Caco-2 (cell line): ENCODE results near the gene AMTN. TPM values are rescaled to one million over a fixed set of nuclear protein-coding genes. Genes with fewer than 3 reads are reported as not detected.

Experiments used
- BruUV-seq: library from RNA; stranded (reverse); fragments of 400-500 nt; replicated peaks from 2 replicates; lab custom pipeline; 2021; lab: Mats Ljungman, UMichigan
- CTCF ChIA-PET: fragments of 300-600 bp; sonication (Branson Sonifier 250); formaldehyde crosslinking; loops from one replicate; lab custom pipeline; 2022; ENCODE audit warnings: antibody characterized with exemption; lab: Charles Lee
- POLR2A ChIA-PET: fragments of 300-600 bp; sonication (Branson Sonifier 250); formaldehyde crosslinking; loops from one replicate; lab custom pipeline; 2022; ENCODE audit warnings: antibody characterized with exemption; lab: Charles Lee
- DNase-seq, 2 experiments: peaks; one replicate each; pipeline versions ENCODE4 v3.0.0 to v3.0.0-alpha.2; 2020 to 2022
- H3K27me3 ChIP-seq: replicated peaks from 2 replicates; pipeline ENCODE4 v1.6.0; 2011; ENCODE audit warnings: low read length; ENCODE audit not compliant: control insufficient read depth, insufficient read depth
- H3K36me3 ChIP-seq: 2 replicates; pipeline ENCODE4 v1.5.1; 2011; ENCODE audit warnings: low read length; ENCODE audit not compliant: control insufficient read depth, insufficient read depth
- H3K4me1 ChIP-seq: fragments of 250-450 bp; sonication (Bioruptor Pico); 2 replicates; pipeline ENCODE4 v1.5.1; 2020; ENCODE audit warnings: mild to moderate bottlenecking
- H3K4me3 ChIP-seq: 2 replicates; pipeline ENCODE4 v1.5.1; 2011; ENCODE audit warnings: low read depth, mild to moderate bottlenecking, control low read depth, low read length
- H3K9me3 ChIP-seq: fragments of 250-450 bp; sonication (Bioruptor Pico); 2 replicates; pipeline ENCODE4 v1.5.1; 2020; ENCODE audit warnings: mild to moderate bottlenecking, moderate library complexity
- H3K27ac Mint-ChIP-seq: one replicate; pipeline ENCODE4 v1.8.0; 2022; ENCODE audit warnings: mixed read lengths; ENCODE audit not compliant: unreplicated experiment
- H3K27me3 Mint-ChIP-seq: one replicate; pipeline ENCODE4 v1.8.0; 2022; ENCODE audit warnings: mixed read lengths; ENCODE audit not compliant: insufficient read depth, unreplicated experiment
- H3K36me3 Mint-ChIP-seq: one replicate; pipeline ENCODE4 v1.8.0; 2022; ENCODE audit warnings: mild to moderate bottlenecking, mixed read lengths; ENCODE audit not compliant: insufficient read depth, unreplicated experiment
- H3K4me1 Mint-ChIP-seq: one replicate; pipeline ENCODE4 v1.8.0; 2022; ENCODE audit warnings: low read depth, mixed read lengths; ENCODE audit not compliant: unreplicated experiment
- H3K4me3 Mint-ChIP-seq: one replicate; pipeline ENCODE4 v1.8.0; 2022; ENCODE audit warnings: mild to moderate bottlenecking, moderate library complexity, mixed read lengths; ENCODE audit not compliant: unreplicated experiment
- H3K9me3 Mint-ChIP-seq: one replicate; pipeline ENCODE4 v1.8.0; 2022; ENCODE audit warnings: mixed read lengths; ENCODE audit not compliant: unreplicated experiment
- intact Hi-C: fragments of 100-400 bp; cut with micrococcal nuclease; formaldehyde crosslinking; loops from one replicate; pipeline ENCODE4 v1.10.0; 2022; ENCODE audit not compliant: unreplicated experiment
- total RNA-seq: library from RNA; stranded (reverse); gene quantifications from 2 replicates; pipeline ENCODE4 v1.2.3, GENCODE V29; 2022
- TF ChIP-seq, protein P1 (sequence below), 2 experiments: fragments of 200-600 bp in 1 of 2; IDR thresholded peaks; 1 replicate in 1 of 2; 2 replicates in 1 of 2; pipeline versions ENCODE4 v1.5.1 to v1.8.0; 2011 to 2022; ENCODE audit warnings: antibody characterized with exemption in 1 of 2, control low read depth in 1 of 2, inconsistent platforms in 1 of 2, low read depth in 1 of 2, low read length in 1 of 2, mild to moderate bottlenecking in 1 of 2, moderate library complexity in 1 of 2; ENCODE audit not compliant: insufficient read depth in 1 of 2, severe bottlenecking in 1 of 2, unreplicated experiment in 1 of 2

Gene AMTN
- total RNA-seq, 1 experiment from 2014 or later, result not detected

DNA sequence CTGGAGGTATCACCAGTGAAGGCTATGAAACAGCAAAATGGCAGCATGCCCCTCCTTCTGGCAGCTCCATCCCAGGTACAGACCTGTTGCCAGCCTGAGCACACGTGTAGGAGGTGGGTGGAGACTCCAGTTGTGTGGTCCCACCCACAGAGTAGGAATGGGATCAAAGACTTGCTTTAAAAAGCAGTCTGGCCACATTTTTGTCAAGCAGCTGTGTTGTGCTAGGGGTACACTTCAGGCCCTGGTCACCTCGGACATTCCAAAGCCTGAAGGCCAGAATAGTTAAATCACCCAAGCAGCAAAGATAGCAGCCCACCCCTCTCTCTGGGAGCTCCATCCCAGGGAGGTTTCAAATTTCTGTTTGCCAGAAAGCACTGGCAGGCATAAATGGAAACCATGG is 53.4 kb downstream of the AMTN start:
- Histone ChIP-seq H3K4me1 (peaks cover 16% of the 10 kb centered on the region), H3K27me3 (no peaks in the 10 kb centered on the region), H3K4me3 (no peak overlapping the region), H3K36me3 (no peaks in the 10 kb centered on the region), H3K9me3 (no peaks in the 10 kb centered on the region)
- no TSS peak for BruUV-seq
- no peak overlapping the region for H3K27ac Mint-ChIP-seq
- ChIA-PET POLR2A (no interaction called here), CTCF (interaction anchor here (0.6 kb wide), 1 partner anchor 388 kb away, joined by 3 read pairs; no protein-coding TSS in a partner anchor)
- H3K9me3 Mint-ChIP-seq, result peaks cover 19% of the 10 kb centered on the region
- H3K27me3 Mint-ChIP-seq, result no peaks in the 10 kb centered on the region
- TF ChIP-seq, protein P1, sequence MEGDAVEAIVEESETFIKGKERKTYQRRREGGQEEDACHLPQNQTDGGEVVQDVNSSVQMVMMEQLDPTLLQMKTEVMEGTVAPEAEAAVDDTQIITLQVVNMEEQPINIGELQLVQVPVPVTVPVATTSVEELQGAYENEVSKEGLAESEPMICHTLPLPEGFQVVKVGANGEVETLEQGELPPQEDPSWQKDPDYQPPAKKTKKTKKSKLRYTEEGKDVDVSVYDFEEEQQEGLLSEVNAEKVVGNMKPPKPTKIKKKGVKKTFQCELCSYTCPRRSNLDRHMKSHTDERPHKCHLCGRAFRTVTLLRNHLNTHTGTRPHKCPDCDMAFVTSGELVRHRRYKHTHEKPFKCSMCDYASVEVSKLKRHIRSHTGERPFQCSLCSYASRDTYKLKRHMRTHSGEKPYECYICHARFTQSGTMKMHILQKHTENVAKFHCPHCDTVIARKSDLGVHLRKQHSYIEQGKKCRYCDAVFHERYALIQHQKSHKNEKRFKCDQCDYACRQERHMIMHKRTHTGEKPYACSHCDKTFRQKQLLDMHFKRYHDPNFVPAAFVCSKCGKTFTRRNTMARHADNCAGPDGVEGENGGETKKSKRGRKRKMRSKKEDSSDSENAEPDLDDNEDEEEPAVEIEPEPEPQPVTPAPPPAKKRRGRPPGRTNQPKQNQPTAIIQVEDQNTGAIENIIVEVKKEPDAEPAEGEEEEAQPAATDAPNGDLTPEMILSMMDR (IDR thresholded peaks at IDR 0.05; ENCODE audit: insufficient read depth in 1 of 2, low read depth in 1 of 2, low read length in 1 of 2, severe bottlenecking in 1 of 2, unreplicated experiment in 1 of 2), result no peak
- H3K36me3 Mint-ChIP-seq, result no peaks in the 10 kb centered on the region
- intact Hi-C loops, result no loop called here
- H3K4me1 Mint-ChIP-seq, result no peaks in the 10 kb centered on the region
- no peak overlapping the region for H3K4me3 Mint-ChIP-seq
- DNase-seq, result peak; percentile 31 to 61

- ChIA-PET CTCF (no interaction called here), POLR2A (no interaction called here)
- H3K4me1 Mint-ChIP-seq, result peaks cover 11% of the 10 kb centered on the region
- no peak overlapping the region for H3K27ac Mint-ChIP-seq
- no peak overlapping the region for H3K4me3 Mint-ChIP-seq
- intact Hi-C loops, result no loop called here
- no peaks in the 10 kb centered on the region for H3K27me3 Mint-ChIP-seq
- TF ChIP-seq, protein P1 (IDR thresholded peaks at IDR 0.05; ENCODE audit: insufficient read depth in 1 of 2, low read depth in 1 of 2, low read length in 1 of 2, severe bottlenecking in 1 of 2, unreplicated experiment in 1 of 2), result no peak
- BruUV-seq, result no TSS peak
- Histone ChIP-seq H3K9me3 (no peaks in the 10 kb centered on the region; the same call in 1 of the 2 replicates), H3K4me3 (no peak overlapping the region), H3K27me3 (no peaks in the 10 kb centered on the region), H3K36me3 (no peaks in the 10 kb centered on the region), H3K4me1 (peaks cover 34% of the 10 kb centered on the region)
- no peaks in the 10 kb centered on the region for H3K36me3 Mint-ChIP-seq
- no peak for DNase-seq
- H3K9me3 Mint-ChIP-seq, result peaks cover 15% of the 10 kb centered on the region
Measured at GRCh38 chr4:70575964-70576363, 57.6 kb downstream of the AMTN start.

GRCh38 chr4:70577220-70577927 is 59.0 kb downstream of the AMTN start:
- Mint-ChIP-seq H3K27me3 (no peaks in the 10 kb centered on the region), H3K27ac (peak overlapping the region; percentile 15), H3K4me3 (no peak overlapping the region), H3K4me1 (peaks cover 11% of the 10 kb centered on the region), H3K36me3 (no peaks in the 10 kb centered on the region), H3K9me3 (peaks cover 15% of the 10 kb centered on the region)
- H3K4me1 ChIP-seq, result peaks cover 23% of the 10 kb centered on the region
- intact Hi-C loops, result no loop called here
- DNase-seq, result peak; percentile 4 to 57
- H3K4me3 ChIP-seq, result no peak overlapping the region
- H3K27me3 ChIP-seq, result no peaks in the 10 kb centered on the region
- BruUV-seq, result no TSS peak
- no peaks in the 10 kb centered on the region; the same call in 1 of the 2 replicates for H3K9me3 ChIP-seq
- H3K36me3 ChIP-seq, result no peaks in the 10 kb centered on the region
- ChIA-PET POLR2A (no interaction called here), CTCF (no interaction called here)
- TF ChIP-seq, protein P1 (IDR thresholded peaks at IDR 0.05; ENCODE audit: insufficient read depth in 1 of 2, low read depth in 1 of 2, low read length in 1 of 2, severe bottlenecking in 1 of 2, unreplicated experiment in 1 of 2), result no peak
